Nephron progenitor cell (in vitro differentiated cells): ENCODE measurements around the gene SHISAL2B.
"Not testable (repeated sequence)": the region's sequence is repeated elsewhere in the genome, so short reads cannot be mapped to it uniquely, and the experiment has no call there.

ENCODE experiments used
- DNase-seq: peaks from one replicate; pipeline ENCODE4 v3.0.0; 2021
- H3K27ac Mint-ChIP-seq: 2 replicates; pipeline ENCODE4 v1.8.0; 2021; ENCODE audit warnings: mild to moderate bottlenecking, moderate library complexity, mixed read lengths
- H3K27me3 Mint-ChIP-seq: 2 replicates; pipeline ENCODE4 v1.8.0; 2021; ENCODE audit warnings: mild to moderate bottlenecking, low read depth, mixed read lengths; ENCODE audit not compliant: poor library complexity
- H3K36me3 Mint-ChIP-seq: 2 replicates; pipeline ENCODE4 v1.8.0; 2021; ENCODE audit warnings: low read depth, mixed read lengths
- H3K4me1 Mint-ChIP-seq: 2 replicates; pipeline ENCODE4 v1.8.0; 2021; ENCODE audit warnings: mixed read lengths
- H3K4me3 Mint-ChIP-seq: 2 replicates; pipeline ENCODE4 v1.8.0; 2021; ENCODE audit warnings: mild to moderate bottlenecking, moderate library complexity, mixed read lengths
- H3K9me3 Mint-ChIP-seq: 2 replicates; pipeline ENCODE4 v1.8.0; 2021; ENCODE audit warnings: mild to moderate bottlenecking, moderate library complexity, mixed read lengths
- CTCF ChIP-seq: fragments of 200-600 bp; sonication (generic); IDR thresholded peaks from 2 replicates; pipeline ENCODE4 v1.5.0; 2021; ENCODE audit warnings: antibody characterized with exemption

The SHISAL2B gene

GRCh38 chr5:64700765-64701164 lies 10.5 kb downstream of the SHISAL2B start:
- no peaks in the 10 kb centered on the region for H3K27me3 Mint-ChIP-seq
- H3K27ac Mint-ChIP-seq: no peak overlapping the region
- no peak overlapping the region for H3K4me3 Mint-ChIP-seq
- DNase-seq: no peak
- no peaks in the 10 kb centered on the region for H3K4me1 Mint-ChIP-seq
- H3K9me3 Mint-ChIP-seq: peaks cover 22% of the 10 kb centered on the region
- H3K36me3 Mint-ChIP-seq: peaks cover 21% of the 10 kb centered on the region
- no peak for TF ChIP-seq CTCF

- not testable (repeated sequence) for H3K4me3 Mint-ChIP-seq, DNase-seq, H3K36me3 Mint-ChIP-seq, H3K4me1 Mint-ChIP-seq, H3K9me3 Mint-ChIP-seq, H3K27me3 Mint-ChIP-seq, H3K27ac Mint-ChIP-seq
Measured at GRCh38 chr5:64706074-64706473, 15.8 kb downstream of the SHISAL2B start.

GRCh38 chr5:64707191-64707590 lies 16.9 kb downstream of the SHISAL2B start:
- H3K4me3 Mint-ChIP-seq: no peak overlapping the region
- no peaks in the 10 kb centered on the region for H3K27me3 Mint-ChIP-seq
- no peak for DNase-seq
- H3K36me3 Mint-ChIP-seq: peaks cover 5% of the 10 kb centered on the region
- no peaks in the 10 kb centered on the region for H3K4me1 Mint-ChIP-seq
- no peak overlapping the region for H3K27ac Mint-ChIP-seq
- peaks cover 5% of the 10 kb centered on the region for H3K9me3 Mint-ChIP-seq
- no peak for TF ChIP-seq CTCF

- not testable (repeated sequence) for H3K4me3 Mint-ChIP-seq
Measured at GRCh38 chr5:64714495-64714894, 24.2 kb downstream of the SHISAL2B start.

GRCh38 chr5:64722588-64722987 lies 32.3 kb downstream of the SHISAL2B start:
- no peak for TF ChIP-seq CTCF
- Mint-ChIP-seq H3K4me1 (no peaks in the 10 kb centered on the region), H3K27ac (peak overlapping the region; percentile 29), H3K36me3 (peaks cover 28% of the 10 kb centered on the region), H3K27me3 (no peaks in the 10 kb centered on the region), H3K9me3 (no peaks in the 10 kb centered on the region), H3K4me3 (no peak overlapping the region)
- no peak for DNase-seq

More at GRCh38 chr5:64714495-64714894, 24.2 kb downstream of the SHISAL2B start:
- H3K27me3 Mint-ChIP-seq, H3K27ac Mint-ChIP-seq, DNase-seq, H3K9me3 Mint-ChIP-seq, H3K36me3 Mint-ChIP-seq, H3K4me1 Mint-ChIP-seq: not testable (repeated sequence)

- H3K4me3 Mint-ChIP-seq: no peak overlapping the region
- no peaks in the 10 kb centered on the region for H3K27me3 Mint-ChIP-seq
- H3K9me3 Mint-ChIP-seq: no peaks in the 10 kb centered on the region
- no peaks in the 10 kb centered on the region for H3K4me1 Mint-ChIP-seq
- no peak overlapping the region for H3K27ac Mint-ChIP-seq
- TF ChIP-seq CTCF: no peak
- H3K36me3 Mint-ChIP-seq: peaks cover 53% of the 10 kb centered on the region
- DNase-seq: no peak
Measured at GRCh38 chr5:64727150-64727549, 36.8 kb downstream of the SHISAL2B start.

- H3K36me3 Mint-ChIP-seq: peaks cover 24% of the 10 kb centered on the region
- H3K27me3 Mint-ChIP-seq: no peaks in the 10 kb centered on the region
- no peaks in the 10 kb centered on the region for H3K9me3 Mint-ChIP-seq
- TF ChIP-seq CTCF: no peak
- H3K4me1 Mint-ChIP-seq: no peaks in the 10 kb centered on the region
- H3K27ac Mint-ChIP-seq: no peak overlapping the region
- H3K4me3 Mint-ChIP-seq: no peak overlapping the region
- no peak for DNase-seq
Measured at GRCh38 chr5:64742411-64742810, 52.1 kb downstream of the SHISAL2B start.
